DOHH2 (cell line): ENCODE measurements around the gene RBPJ.

Experiments used
- CTCF ChIP-seq: fragments of 200-600 bp; sonication (generic); IDR thresholded peaks from one replicate; pipeline ENCODE4 v1.5.1; 2014; ENCODE audit warnings: antibody characterized with exemption, mild to moderate bottlenecking, low read depth, low read length; ENCODE audit not compliant: poor library complexity, severe bottlenecking
- EZH2phosphoT487 ChIP-seq: fragments of 200-600 bp; sonication (generic); IDR thresholded peaks from 2 replicates; pipeline ENCODE4 v1.6.1; 2017; ENCODE audit warnings: borderline replicate concordance, mild to moderate bottlenecking, antibody characterized with exemption, low read length, moderate library complexity, mixed read lengths

GRCh38 chr4:26326791-26327190, 6.0 kb downstream of the RBPJ start:
- TF ChIP-seq CTCF: no peak
- TF ChIP-seq EZH2phosphoT487: no peak
